ENCODE data around the gene RIC1.

- no peak for TF ChIP-seq CTCF (conservative IDR thresholded peaks at IDR 0.05)
- TF ChIP-seq EZH2 (IDR thresholded peaks at IDR 0.05; ENCODE audit: low read depth): no peak
Observed at GRCh38 chr9:5712651-5713390, 83.9 kb downstream of the RIC1 start.
